Right atrium auricular region (tissue), 2 donors: ENCODE results near the gene CDYL2. TPM values are rescaled to one million over a fixed set of nuclear protein-coding genes. Genes with fewer than 3 reads are reported as not detected.

ENCODE experiments used
- DNase-seq: peaks from one replicate; pipeline ENCODE4 v3.0.0-alpha.2; 2019; ENCODE audit warnings: low spot score
- H3K27ac ChIP-seq, 2 donors: fragments of 200-600 bp; sonication (generic); 1 replicate in 1 of 2; 2 replicates in 1 of 2; pipeline ENCODE4 v1.5.1; 2016 to 2019
- H3K27me3 ChIP-seq, 2 donors: fragments of 200-600 bp; sonication (generic); one replicate each; pipeline versions ENCODE4 v1.5.1 to v1.6.0; 2017 to 2019
- H3K36me3 ChIP-seq: fragments of 200-600 bp; sonication (generic); one replicate; pipeline ENCODE4 v1.5.1; 2016
- H3K4me1 ChIP-seq, 2 donors: fragments of 200-600 bp; sonication (generic); one replicate each; pipeline versions ENCODE4 v1.5.1 to v1.6.0; 2017 to 2019
- H3K4me3 ChIP-seq, 2 donors: fragments of 200-600 bp; sonication (generic); 1 replicate in 1 of 2; 2 replicates in 1 of 2; pipeline ENCODE4 v1.5.1; 2017 to 2019; ENCODE audit warnings: mild to moderate bottlenecking in 1 of 2, moderate library complexity in 1 of 2
- H3K9me3 ChIP-seq, 2 donors: fragments of 200-600 bp; sonication (generic); one replicate each; pipeline ENCODE4 v1.5.1; 2019
- total RNA-seq, 2 donors: library from RNA; depleted of rRNA; stranded (reverse); fragments of >200 nt; gene quantifications; one replicate each; pipeline ENCODE4 v1.1.0, GENCODE V29; 2016
- TF ChIP-seq, protein P1 (sequence below), 2 donors: fragments of 200-600 bp; sonication (generic); IDR thresholded peaks; one replicate each; pipeline ENCODE4 v1.5.1; 2019; ENCODE audit warnings: antibody characterized with exemption in 2 of 2

The CDYL2 gene
- total RNA-seq, 2 donors from 2014 or later = 1.4 to 2.9 TPM

DNA sequence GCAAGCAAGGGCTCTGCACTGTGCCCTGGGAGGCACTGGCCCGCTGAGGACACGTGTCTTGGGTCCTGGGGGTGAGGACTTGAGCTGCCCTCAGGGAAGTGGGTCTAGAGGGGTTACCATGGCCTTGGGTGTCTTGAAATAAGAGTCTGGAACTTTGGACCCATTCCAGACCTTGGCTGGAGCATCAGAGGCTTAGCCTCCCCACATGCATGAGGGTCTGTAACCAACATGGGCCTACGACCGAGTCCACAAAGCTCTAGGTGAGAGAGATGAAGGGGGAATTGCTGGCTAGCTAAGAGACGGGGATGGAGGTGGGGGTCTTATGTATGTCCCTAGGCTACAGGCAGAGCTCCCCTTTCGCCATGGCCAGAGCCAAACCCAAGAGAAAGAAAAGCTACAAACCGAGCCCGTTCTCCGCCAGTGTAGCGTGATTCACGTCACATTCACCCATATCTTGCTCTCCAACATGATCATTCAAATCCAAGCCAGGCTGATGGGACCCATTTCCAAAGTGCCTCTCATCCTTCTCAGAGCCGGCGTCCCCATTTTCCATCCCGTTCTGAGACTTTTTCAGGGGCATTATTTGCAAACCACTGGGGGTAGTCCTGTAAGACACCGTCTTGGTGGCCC lies 120.1 kb downstream of the CDYL2 start:
- H3K36me3 ChIP-seq = no peaks in the 10 kb centered on the region
- DNase-seq = no peak
- no peak overlapping the region for H3K4me3 ChIP-seq
- H3K4me1 ChIP-seq = no peaks in the 10 kb centered on the region
- H3K27me3 ChIP-seq = no peaks in the 10 kb centered on the region
- TF ChIP-seq, protein P1, sequence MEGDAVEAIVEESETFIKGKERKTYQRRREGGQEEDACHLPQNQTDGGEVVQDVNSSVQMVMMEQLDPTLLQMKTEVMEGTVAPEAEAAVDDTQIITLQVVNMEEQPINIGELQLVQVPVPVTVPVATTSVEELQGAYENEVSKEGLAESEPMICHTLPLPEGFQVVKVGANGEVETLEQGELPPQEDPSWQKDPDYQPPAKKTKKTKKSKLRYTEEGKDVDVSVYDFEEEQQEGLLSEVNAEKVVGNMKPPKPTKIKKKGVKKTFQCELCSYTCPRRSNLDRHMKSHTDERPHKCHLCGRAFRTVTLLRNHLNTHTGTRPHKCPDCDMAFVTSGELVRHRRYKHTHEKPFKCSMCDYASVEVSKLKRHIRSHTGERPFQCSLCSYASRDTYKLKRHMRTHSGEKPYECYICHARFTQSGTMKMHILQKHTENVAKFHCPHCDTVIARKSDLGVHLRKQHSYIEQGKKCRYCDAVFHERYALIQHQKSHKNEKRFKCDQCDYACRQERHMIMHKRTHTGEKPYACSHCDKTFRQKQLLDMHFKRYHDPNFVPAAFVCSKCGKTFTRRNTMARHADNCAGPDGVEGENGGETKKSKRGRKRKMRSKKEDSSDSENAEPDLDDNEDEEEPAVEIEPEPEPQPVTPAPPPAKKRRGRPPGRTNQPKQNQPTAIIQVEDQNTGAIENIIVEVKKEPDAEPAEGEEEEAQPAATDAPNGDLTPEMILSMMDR (IDR thresholded peaks at IDR 0.05) = no peak
- no peaks in the 10 kb centered on the region for H3K9me3 ChIP-seq
- no peak overlapping the region for H3K27ac ChIP-seq

DNA sequence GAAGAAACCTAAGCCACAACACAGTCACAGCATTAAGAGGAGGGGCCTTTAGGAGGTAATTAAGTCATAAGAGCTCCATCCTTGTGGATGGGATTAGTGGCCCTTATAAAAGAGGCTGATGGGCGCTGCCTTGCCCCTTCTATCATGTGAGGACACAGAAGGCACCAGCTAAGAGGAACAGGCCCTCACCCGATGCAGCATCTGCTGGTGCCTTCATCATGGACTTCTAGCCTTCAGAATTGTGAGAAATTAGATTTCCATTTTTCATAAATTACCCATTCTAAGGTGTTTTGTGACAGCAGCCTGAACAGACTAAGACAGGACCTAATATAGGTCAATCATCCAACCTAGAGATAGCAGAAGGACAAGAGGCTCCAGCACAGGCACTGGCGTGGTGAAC lies 120.8 kb downstream of the CDYL2 start:
- Histone ChIP-seq H3K4me1 (no peaks in the 10 kb centered on the region), H3K36me3 (no peaks in the 10 kb centered on the region), H3K9me3 (no peaks in the 10 kb centered on the region), H3K4me3 (no peak overlapping the region), H3K27ac (no peak overlapping the region), H3K27me3 (no peaks in the 10 kb centered on the region)
- no peak for DNase-seq
- TF ChIP-seq, protein P1 (IDR thresholded peaks at IDR 0.05) = no peak

DNA sequence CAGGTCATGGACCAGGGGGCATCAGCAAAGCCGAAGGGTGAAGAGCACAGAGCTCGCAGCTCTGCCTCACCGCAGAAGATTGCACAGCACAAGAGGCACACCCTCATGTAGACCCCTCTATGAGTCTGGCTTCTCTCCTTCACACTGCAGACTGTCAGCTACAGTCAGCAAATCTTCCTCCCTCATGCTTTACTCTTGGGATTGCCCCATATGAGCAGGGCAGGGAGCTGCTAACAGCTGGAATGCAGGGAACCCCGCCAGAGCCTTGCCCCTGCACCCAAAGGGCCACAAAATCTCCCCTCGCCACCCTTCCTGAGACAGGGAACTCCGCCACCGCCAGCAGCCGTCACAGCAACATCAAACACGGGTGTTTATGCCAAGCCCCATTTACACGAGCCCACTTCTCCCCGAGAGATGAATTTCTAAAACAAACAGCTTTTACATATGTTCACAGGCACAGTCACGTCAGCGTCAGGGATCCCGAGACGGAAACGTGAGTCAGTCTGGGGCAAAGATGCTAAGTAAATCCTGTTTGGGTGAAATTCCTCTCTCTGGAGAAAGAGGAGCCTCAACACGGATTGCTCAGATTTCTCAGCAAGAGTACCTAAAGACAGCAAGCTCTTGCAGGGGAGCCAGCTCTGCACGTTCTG lies 121.9 kb downstream of the CDYL2 start:
- no peak overlapping the region for H3K27ac ChIP-seq
- H3K36me3 ChIP-seq = no peaks in the 10 kb centered on the region
- H3K4me3 ChIP-seq = no peak overlapping the region
- DNase-seq = no peak
- H3K4me1 ChIP-seq = no peaks in the 10 kb centered on the region
- no peaks in the 10 kb centered on the region for H3K27me3 ChIP-seq
- TF ChIP-seq, protein P1 (IDR thresholded peaks at IDR 0.05) = no peak
- H3K9me3 ChIP-seq = no peaks in the 10 kb centered on the region

DNA sequence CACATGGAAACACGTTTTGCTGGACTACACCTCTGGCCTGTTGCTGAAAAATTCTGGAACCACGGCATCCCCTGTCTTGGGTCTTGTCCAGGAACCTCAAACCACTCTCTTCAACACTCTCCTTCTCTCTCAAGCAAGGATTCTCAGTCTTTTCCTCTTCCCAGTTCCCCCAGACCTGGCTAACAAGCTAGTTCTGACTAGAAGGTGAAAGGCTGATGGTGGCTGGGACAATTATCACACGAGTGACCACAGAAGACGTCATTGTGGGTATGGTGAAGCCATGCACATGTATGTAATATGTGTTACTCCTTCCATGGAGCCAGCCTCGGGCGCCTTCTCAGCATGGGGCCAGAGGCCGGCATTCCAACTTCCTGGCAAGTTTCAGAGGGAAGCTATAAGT lies 123.0 kb downstream of the CDYL2 start:
- Histone ChIP-seq H3K27me3 (no peaks in the 10 kb centered on the region), H3K4me1 (no peaks in the 10 kb centered on the region), H3K27ac (no peak overlapping the region), H3K4me3 (no peak overlapping the region), H3K36me3 (no peaks in the 10 kb centered on the region), H3K9me3 (no peaks in the 10 kb centered on the region)
- TF ChIP-seq, protein P1 (IDR thresholded peaks at IDR 0.05) = no peak
- no peak for DNase-seq

DNA sequence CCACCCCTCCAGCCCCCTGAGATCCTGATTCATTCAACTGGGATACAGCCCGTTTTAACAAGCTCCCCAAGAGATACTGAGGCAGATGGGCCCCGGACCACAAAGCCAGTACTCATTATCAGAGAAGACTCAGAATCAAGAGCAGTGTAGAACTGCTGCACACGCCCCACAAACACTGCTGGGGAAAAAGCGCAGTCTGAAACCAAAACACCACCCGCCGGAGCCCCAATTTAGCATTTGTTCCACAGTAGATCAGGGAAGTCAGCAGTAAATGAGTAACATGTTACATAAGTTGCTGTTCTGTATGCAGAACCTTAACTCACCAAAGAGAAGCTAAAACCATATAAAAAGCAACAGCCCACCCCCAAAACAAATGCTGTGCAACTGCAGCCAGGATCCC lies 123.6 kb downstream of the CDYL2 start:
- no peaks in the 10 kb centered on the region for H3K27me3 ChIP-seq
- H3K4me3 ChIP-seq = no peak overlapping the region
- H3K9me3 ChIP-seq = no peaks in the 10 kb centered on the region
- H3K27ac ChIP-seq = no peak overlapping the region
- H3K4me1 ChIP-seq = no peaks in the 10 kb centered on the region
- H3K36me3 ChIP-seq = no peaks in the 10 kb centered on the region
- no peak for DNase-seq
- TF ChIP-seq, protein P1 (IDR thresholded peaks at IDR 0.05) = no peak

DNA sequence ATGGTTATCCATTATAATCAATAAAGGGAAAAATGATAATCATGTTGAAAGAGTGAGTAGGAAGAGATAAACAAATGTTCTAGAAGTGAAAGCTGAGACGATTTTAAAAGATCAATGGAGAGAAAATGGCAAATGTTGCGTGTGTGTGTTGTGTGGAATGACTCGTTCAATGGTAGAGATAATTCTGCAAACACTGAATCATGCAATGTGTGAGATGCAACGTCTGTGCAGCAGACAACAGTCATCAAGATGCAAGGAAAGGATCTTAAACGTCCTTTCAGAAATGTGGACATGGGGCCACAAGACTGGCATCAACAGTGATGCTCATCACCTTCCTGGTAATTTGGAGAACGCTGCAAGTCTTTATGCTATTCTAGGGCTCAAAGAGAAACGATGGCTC lies 124.4 kb downstream of the CDYL2 start:
- Histone ChIP-seq H3K27me3 (no peaks in the 10 kb centered on the region), H3K27ac (no peak overlapping the region), H3K4me1 (no peaks in the 10 kb centered on the region), H3K9me3 (no peaks in the 10 kb centered on the region), H3K4me3 (no peak overlapping the region), H3K36me3 (no peaks in the 10 kb centered on the region)
- TF ChIP-seq, protein P1 (IDR thresholded peaks at IDR 0.05) = no peak
- DNase-seq = no peak
